Body of pancreas (tissue), 4 donors: ENCODE results near the gene SYNPR. TPM values are rescaled to one million over a fixed set of nuclear protein-coding genes. Genes with fewer than 3 reads are reported as not detected.
A peak's percentile ranks its signal among the peaks of the same experiment; 100 is the strongest.

Experiments used
- ATAC-seq: fragments of 150-250 bp; one replicate; pipeline ENCODE4 v1.9.1; 2016
- DNase-seq, 4 donors: peaks; one replicate each; pipeline ENCODE4 v3.0.0-alpha.2; 2019
- H3K27ac ChIP-seq, 4 donors: fragments of 200-600 bp; sonication (generic); 1 replicate in 3 of 4; 2 replicates in 1 of 4; pipeline versions ENCODE4 v1.5.1 to v1.6.1; 2016 to 2019; ENCODE audit warnings: mild to moderate bottlenecking in 1 of 4, mixed read lengths in 1 of 4, moderate library complexity in 1 of 4
- H3K27me3 ChIP-seq, 2 donors: fragments of 200-600 bp; sonication (generic); one replicate each; pipeline ENCODE4 v1.6.0; 2016; ENCODE audit warnings: mild to moderate bottlenecking in 1 of 2
- H3K36me3 ChIP-seq, 2 donors: fragments of 200-600 bp; sonication (generic); replicated peaks in 1 of 2; 2 replicates each; pipeline ENCODE4 v1.5.1; 2016; ENCODE audit warnings: low read depth in 2 of 2; ENCODE audit not compliant: insufficient read depth in 1 of 2
- H3K4me1 ChIP-seq: fragments of 200-600 bp; sonication (generic); one replicate; pipeline ENCODE4 v1.6.0; 2016
- H3K4me3 ChIP-seq, 2 donors: fragments of 200-600 bp; sonication (generic); 1 replicate in 1 of 2; 2 replicates in 1 of 2; pipeline ENCODE4 v1.5.1; 2016 to 2019
- H3K9me3 ChIP-seq, 3 donors: fragments of 200-600 bp; sonication (generic); 1 replicate in 2 of 3; 2 replicates in 1 of 3; pipeline ENCODE4 v1.5.1; 2016
- CTCF ChIP-seq, 7 experiments: fragments of 450-650 bp in 4 of 7; fragments of 200-600 bp in 3 of 7; sonication (generic) in 3 of 7; IDR thresholded peaks; one replicate each; pipeline ENCODE4 v1.5.1; 2016 to 2019; ENCODE audit warnings: antibody characterized with exemption in 7 of 7
- POLR2A ChIP-seq, 3 donors: fragments of 450-650 bp; IDR thresholded peaks; one replicate each; pipeline ENCODE4 v1.6.1; 2016; ENCODE audit warnings: antibody characterized with exemption in 3 of 3, mild to moderate bottlenecking in 2 of 3
- WGBS, 2 donors: methylation state at CpG; one replicate each; pipeline ENCODE4 v1.1.5; 2017; 5-methylcytosine and 5-hydroxymethylcytosine counted together
- intact Hi-C: fragments of 100-400 bp; cut with DNase I; formaldehyde crosslinking; loops from one replicate; pipeline ENCODE4 v1.15.1; 2023
- total RNA-seq, 2 donors: library from RNA; depleted of rRNA; stranded (reverse); fragments of >200 nt; gene quantifications; one replicate each; pipeline ENCODE4 v1.1.0, GENCODE V29; 2016

The SYNPR gene
- total RNA-seq, 2 donors from 2014 or later, result 0.52 TPM; not detected in 1

GRCh38 chr3:63654931-63655330 is 376.8 kb downstream of the SYNPR start:
- DNase-seq, result no peak
- no peak overlapping the region for H3K4me3 ChIP-seq
- H3K27me3 ChIP-seq, result no peaks in the 10 kb centered on the region
- intact Hi-C loops, result no loop called here
- H3K36me3 ChIP-seq, result no peaks in the 10 kb centered on the region
- no peaks in the 10 kb centered on the region for H3K4me1 ChIP-seq
- ATAC-seq, result no peak
- no peak for TF ChIP-seq POLR2A (IDR thresholded peaks at IDR 0.05)
- no peak for TF ChIP-seq CTCF (IDR thresholded peaks at IDR 0.05)
- no peaks in the 10 kb centered on the region for H3K9me3 ChIP-seq
- WGBS, 2 donors, result 60 to 72% methylated on average over 5 of the region's 5 CpGs
- H3K27ac ChIP-seq, result no peak overlapping the region

DNA sequence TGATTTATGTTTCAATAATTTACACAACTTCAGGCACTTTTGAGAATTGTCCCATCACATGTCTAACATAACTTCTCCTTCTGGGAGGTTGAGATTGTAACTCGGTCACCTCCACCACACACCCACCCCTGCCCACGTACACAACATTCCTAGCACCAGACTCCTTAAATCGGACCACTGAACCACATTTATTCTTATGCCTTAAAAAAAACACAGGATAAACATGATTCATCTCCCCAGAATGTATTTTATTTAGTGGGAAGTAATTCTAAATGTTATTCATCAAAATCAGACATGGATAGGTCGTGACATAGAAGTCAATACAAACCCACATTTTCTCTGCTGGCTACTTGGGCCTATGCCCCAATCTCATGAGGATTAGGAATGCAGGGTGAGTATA is 377.4 kb downstream of the SYNPR start:
- DNase-seq (no peak), ATAC-seq (no peak)
- H3K4me3 ChIP-seq, result no peak overlapping the region
- no peaks in the 10 kb centered on the region for H3K4me1 ChIP-seq
- TF ChIP-seq CTCF (IDR thresholded peaks at IDR 0.05) (no peak), POLR2A (IDR thresholded peaks at IDR 0.05) (no peak)
- no peak overlapping the region for H3K27ac ChIP-seq
- WGBS, 2 donors, result 74 to 79% methylated on average over 4 of the region's 4 CpGs
- intact Hi-C loops, result no loop called here
- H3K36me3 ChIP-seq, result no peaks in the 10 kb centered on the region
- no peaks in the 10 kb centered on the region for H3K9me3 ChIP-seq
- H3K27me3 ChIP-seq, result no peaks in the 10 kb centered on the region

DNA sequence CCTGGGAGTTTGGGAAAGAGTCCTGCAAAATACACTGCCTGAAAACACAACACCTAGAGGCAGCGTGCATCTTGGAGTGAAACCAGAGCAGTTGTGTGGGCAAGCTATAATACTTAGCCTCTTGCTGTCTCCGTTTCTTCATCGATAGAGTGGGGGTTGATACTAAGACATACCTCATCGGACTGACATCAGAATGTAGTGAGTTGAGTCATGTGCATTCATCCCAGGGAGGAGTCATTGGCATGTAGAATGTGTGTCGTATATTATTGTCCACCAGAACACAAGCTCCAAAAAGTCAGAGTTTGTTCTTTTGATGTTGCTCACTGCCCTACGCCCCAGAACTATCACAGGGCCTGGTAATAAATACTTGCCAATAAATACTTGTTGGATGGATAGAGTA is 378.7 kb downstream of the SYNPR start:
- intact Hi-C loops, result no loop called here
- Histone ChIP-seq H3K4me3 (no peak overlapping the region), H3K27me3 (no peaks in the 10 kb centered on the region), H3K9me3 (no peaks in the 10 kb centered on the region), H3K36me3 (no peaks in the 10 kb centered on the region), H3K4me1 (no peaks in the 10 kb centered on the region), H3K27ac (no peak overlapping the region)
- no peak for TF ChIP-seq CTCF (IDR thresholded peaks at IDR 0.05)
- no peak for TF ChIP-seq POLR2A (IDR thresholded peaks at IDR 0.05)
- WGBS, 2 donors, result 90 to 94% methylated on average over 6 of the region's 6 CpGs
- ATAC-seq (no peak), DNase-seq (no peak)

- H3K4me1 ChIP-seq, result no peaks in the 10 kb centered on the region
- DNase-seq, result no peak
- TF ChIP-seq POLR2A (IDR thresholded peaks at IDR 0.05) (no peak), CTCF (IDR thresholded peaks at IDR 0.05) (peak in 1 of 7 experiments; percentile 8)
- intact Hi-C loops, result no loop called here
- no peak for ATAC-seq
- no peak overlapping the region for H3K27ac ChIP-seq
- H3K4me3 ChIP-seq, result no peak overlapping the region
- no peaks in the 10 kb centered on the region for H3K9me3 ChIP-seq
- WGBS, 2 donors, result 79 to 82% methylated on average over 1 of the region's 1 CpG
- H3K36me3 ChIP-seq, result no peaks in the 10 kb centered on the region
- no peaks in the 10 kb centered on the region for H3K27me3 ChIP-seq
These were observed 383.1 kb downstream of the SYNPR start for GRCh38 chr3:63661242-63661641.

GRCh38 chr3:63662011-63662410 is 383.9 kb downstream of the SYNPR start:
- TF ChIP-seq CTCF (IDR thresholded peaks at IDR 0.05), result no peak
- no peak for TF ChIP-seq POLR2A (IDR thresholded peaks at IDR 0.05)
- no peak for DNase-seq
- H3K36me3 ChIP-seq, result no peaks in the 10 kb centered on the region
- H3K27ac ChIP-seq, result no peak overlapping the region
- no peaks in the 10 kb centered on the region for H3K27me3 ChIP-seq
- intact Hi-C loops, result no loop called here
- WGBS, 2 donors, result 72 to 85% methylated on average over 4 of the region's 4 CpGs
- ATAC-seq, result no peak
- no peaks in the 10 kb centered on the region for H3K9me3 ChIP-seq
- H3K4me3 ChIP-seq, result no peak overlapping the region
- no peaks in the 10 kb centered on the region for H3K4me1 ChIP-seq
